Mesodermal cell (in vitro differentiated cells): ENCODE measurements around the gene MAP1A.
"Not testable (repeated sequence)": the region's sequence is repeated elsewhere in the genome, so short reads cannot be mapped to it uniquely, and the experiment has no call there.

Experiments
- H3K27ac ChIP-seq: 2 replicates; pipeline ENCODE4 v1.7.0; 2013; ENCODE audit warnings: mild to moderate bottlenecking, low read depth, low read length, moderate library complexity; ENCODE audit not compliant: severe bottlenecking
- H3K36me3 ChIP-seq: 2 replicates; pipeline ENCODE4 v1.7.1; 2013; ENCODE audit warnings: mild to moderate bottlenecking, low read length, moderate library complexity; ENCODE audit not compliant: control insufficient read depth, insufficient read depth
- H3K4me1 ChIP-seq: one replicate; pipeline ENCODE4 v1.7.1; 2013; ENCODE audit warnings: mild to moderate bottlenecking, low read length; ENCODE audit not compliant: insufficient read depth, control insufficient read depth, poor library complexity, severe bottlenecking
- H3K4me3 ChIP-seq: 2 replicates; pipeline ENCODE4 v1.7.0; 2013; ENCODE audit warnings: low read length, control low read depth, mild to moderate bottlenecking; ENCODE audit not compliant: insufficient read depth, poor library complexity, severe bottlenecking; ENCODE audit errors: extremely low read depth
- H3K9me3 ChIP-seq: 2 replicates; pipeline ENCODE4 v1.7.1; 2013; ENCODE audit warnings: mild to moderate bottlenecking, low read length, moderate library complexity; ENCODE audit not compliant: control insufficient read depth
- WGBS, 2 experiments: methylation state at CpG; one replicate each; pipeline ENCODE4 v1.1.5; 2013; ENCODE audit warnings: missing lambda C conversion rate in 2 of 2; ENCODE audit not compliant: insufficient coverage in 2 of 2; 5-methylcytosine and 5-hydroxymethylcytosine counted together

MAP1A gene

GRCh38 chr15:43531018-43531670 lies 13.7 kb downstream of the MAP1A start:
- Histone ChIP-seq H3K4me3 (no peak overlapping the region), H3K36me3 (peaks cover 30% of the 10 kb centered on the region), H3K9me3 (no peaks in the 10 kb centered on the region), H3K4me1 (peaks cover 10% of the 10 kb centered on the region), H3K27ac (no peak overlapping the region)
- 23 to 27% methylated on average over 3 to 6 of the region's 7 CpGs for WGBS, 2 experiments

GRCh38 chr15:43532826-43533225 lies 15.4 kb downstream of the MAP1A start:
- not testable (repeated sequence) for H3K4me1 ChIP-seq, H3K9me3 ChIP-seq, H3K27ac ChIP-seq, H3K4me3 ChIP-seq
- H3K36me3 ChIP-seq, result peaks cover 19% of the 10 kb centered on the region
- 80 to 89% methylated on average over 3 of the region's 5 CpGs for WGBS, 2 experiments

GRCh38 chr15:43534897-43535296 lies 17.5 kb downstream of the MAP1A start:
- Histone ChIP-seq H3K36me3 (peaks cover 6% of the 10 kb centered on the region), H3K4me3 (no peak overlapping the region), H3K9me3 (no peaks in the 10 kb centered on the region), H3K27ac (no peak overlapping the region), H3K4me1 (peaks cover 4% of the 10 kb centered on the region)
- 79 to 93% methylated on average over 3 of the region's 3 CpGs for WGBS, 2 experiments

GRCh38 chr15:43538091-43538490 lies 20.7 kb downstream of the MAP1A start:
- H3K4me3 ChIP-seq, result no peak overlapping the region
- no peaks in the 10 kb centered on the region for H3K9me3 ChIP-seq
- no peak overlapping the region for H3K27ac ChIP-seq
- H3K36me3 ChIP-seq, result no peaks in the 10 kb centered on the region
- no peaks in the 10 kb centered on the region for H3K4me1 ChIP-seq
- WGBS, 2 experiments, result no CpG with 5 or more reads among the region's 2 CpGs

- Histone ChIP-seq H3K4me3 (no peak overlapping the region), H3K9me3 (no peaks in the 10 kb centered on the region), H3K27ac (no peak overlapping the region), H3K36me3 (no peaks in the 10 kb centered on the region), H3K4me1 (no peaks in the 10 kb centered on the region)
These were observed 24.4 kb downstream of the MAP1A start for GRCh38 chr15:43541785-43542184.

GRCh38 chr15:43544266-43544665 lies 26.9 kb downstream of the MAP1A start:
- Histone ChIP-seq H3K27ac (no peak overlapping the region), H3K4me1 (no peaks in the 10 kb centered on the region), H3K9me3 (peaks cover 5% of the 10 kb centered on the region)

GRCh38 chr15:43545426-43545825 lies 28.0 kb downstream of the MAP1A start:
- Histone ChIP-seq H3K36me3 (no peaks in the 10 kb centered on the region), H3K4me3 (no peak overlapping the region), H3K27ac (no peak overlapping the region), H3K4me1 (no peaks in the 10 kb centered on the region), H3K9me3 (peaks cover 5% of the 10 kb centered on the region)
- WGBS, 2 experiments, result 80% methylated on average over 1 of the region's 1 CpG; no CpG with 5 or more reads in 1 of the 2 experiments

More at GRCh38 chr15:43544266-43544665, 26.9 kb downstream of the MAP1A start:
- H3K4me3 ChIP-seq, result no peak overlapping the region
- H3K36me3 ChIP-seq, result no peaks in the 10 kb centered on the region

- Histone ChIP-seq H3K36me3 (no peaks in the 10 kb centered on the region), H3K4me1 (no peaks in the 10 kb centered on the region), H3K4me3 (no peak overlapping the region), H3K9me3 (peaks cover 5% of the 10 kb centered on the region), H3K27ac (no peak overlapping the region)
- WGBS, 2 experiments, result 100% methylated on average over 1 of the region's 2 CpGs
These were observed 30.1 kb downstream of the MAP1A start for GRCh38 chr15:43547539-43547938.

GRCh38 chr15:43550527-43551363 lies 33.3 kb downstream of the MAP1A start:
- Histone ChIP-seq H3K36me3 (no peaks in the 10 kb centered on the region), H3K4me1 (no peaks in the 10 kb centered on the region), H3K9me3 (peaks cover 5% of the 10 kb centered on the region), H3K4me3 (no peak overlapping the region), H3K27ac (no peak overlapping the region)
- WGBS, 2 experiments, result 89 to 100% methylated on average over 2 to 3 of the region's 10 CpGs

- 96% methylated on average over 4 of the region's 4 CpGs; no CpG with 5 or more reads in 1 of the 2 experiments for WGBS, 2 experiments
- H3K4me1 ChIP-seq, result no peaks in the 10 kb centered on the region
These were observed 34.8 kb downstream of the MAP1A start for GRCh38 chr15:43552256-43552655.

GRCh38 chr15:43552986-43553385 lies 35.6 kb downstream of the MAP1A start:
- H3K4me3 ChIP-seq, result no peak overlapping the region
- no peaks in the 10 kb centered on the region for H3K36me3 ChIP-seq
- H3K9me3 ChIP-seq, result no peaks in the 10 kb centered on the region
- no peak overlapping the region for H3K27ac ChIP-seq
- H3K4me1 ChIP-seq, result no peaks in the 10 kb centered on the region
- WGBS, 2 experiments, result no CpG with 5 or more reads among the region's 2 CpGs

More at GRCh38 chr15:43552256-43552655, 34.8 kb downstream of the MAP1A start:
- no peak overlapping the region for H3K27ac ChIP-seq
- H3K4me3 ChIP-seq, result no peak overlapping the region
- no peaks in the 10 kb centered on the region for H3K36me3 ChIP-seq
- H3K9me3 ChIP-seq, result peaks cover 5% of the 10 kb centered on the region
